ENCODE data around the gene KRTAP5-1. TPM values are rescaled to one million over a fixed set of nuclear protein-coding genes. Genes with fewer than 3 reads are reported as not detected.

The KRTAP5-1 gene
- polyA plus RNA-seq, 5 donors, result not detected

GRCh38 chr11:1572197-1573076, 12.6 kb downstream of the KRTAP5-1 start, which contains the start of gene DUSP8:
Gene DUSP8, minus strand, starts transcription at chr11:1572271. Its CDS starts 6,445 bp downstream, at chr11:1565826.
- DNase-seq, result peak in 1 of 2 donors; percentile 75

DNA sequence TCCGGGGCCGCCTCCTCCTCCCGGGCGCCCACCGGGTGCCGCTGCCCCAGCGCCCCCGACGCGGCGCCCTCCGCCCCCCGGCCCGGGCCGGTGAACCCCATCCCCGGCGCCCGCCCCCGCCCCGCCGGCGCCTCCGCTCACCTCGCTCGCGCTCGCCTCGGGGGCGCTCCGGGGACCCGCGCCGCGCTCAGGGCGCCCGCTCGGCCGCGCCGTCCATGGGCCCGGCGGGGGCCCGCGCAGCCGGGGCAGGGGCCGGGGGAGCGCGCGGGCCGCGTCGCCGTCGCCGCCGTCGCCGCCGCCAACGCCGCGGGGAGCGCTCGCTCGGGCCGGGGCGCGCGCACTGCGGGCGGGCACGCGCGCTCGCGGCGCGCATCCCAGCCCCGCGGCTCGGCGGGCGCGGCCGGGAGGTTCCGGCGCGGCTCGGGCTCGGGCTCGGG, 13.3 kb downstream of the KRTAP5-1 start:
- no peak for DNase-seq

- DNase-seq, result no peak
These were observed 14.0 kb downstream of the KRTAP5-1 start for GRCh38 chr11:1570896-1571759.

- no peak for DNase-seq
These were observed 14.6 kb downstream of the KRTAP5-1 start for GRCh38 chr11:1570531-1570895.

- no peak for DNase-seq
These were observed 15.1 kb downstream of the KRTAP5-1 start for GRCh38 chr11:1570001-1570453.

- no peak for DNase-seq
These were observed 15.8 kb downstream of the KRTAP5-1 start for GRCh38 chr11:1569251-1569780.

- no peak for DNase-seq
These were observed 16.6 kb downstream of the KRTAP5-1 start for GRCh38 chr11:1568441-1568911.

GRCh38 chr11:1567721-1568100, 17.4 kb downstream of the KRTAP5-1 start:
- DNase-seq, result no peak

DNA sequence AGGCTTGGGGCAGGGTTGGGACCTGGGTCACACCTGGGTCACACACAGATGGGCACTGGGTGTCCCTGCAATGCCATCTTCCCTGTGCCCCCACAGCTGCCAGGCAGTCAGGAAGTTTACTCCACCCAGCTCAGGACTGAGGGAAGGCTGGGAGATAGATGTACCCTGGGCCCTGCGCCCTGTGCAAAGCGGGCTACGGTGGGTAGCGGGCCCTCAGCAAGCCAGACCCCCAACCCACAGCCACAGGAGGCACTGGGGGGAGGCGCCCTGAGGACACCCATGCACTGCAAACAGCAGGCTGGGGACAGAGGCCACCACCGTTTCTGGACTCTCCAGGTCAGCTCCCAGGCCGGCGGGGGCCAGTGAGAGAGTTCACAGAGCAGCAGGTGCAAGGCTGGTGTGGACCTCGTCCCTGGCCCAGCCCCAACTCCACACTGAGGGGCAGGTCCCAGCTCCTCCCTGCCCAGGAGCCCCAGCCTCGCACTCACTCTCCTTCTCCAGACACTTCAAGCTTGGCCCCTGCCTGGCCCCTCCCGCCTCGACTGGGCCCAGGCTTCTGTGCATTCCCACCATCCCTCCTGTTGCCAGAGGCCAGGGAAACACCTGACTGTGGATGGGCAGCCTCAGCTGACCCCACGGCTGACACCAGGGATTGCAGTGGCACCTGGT, 17.9 kb downstream of the KRTAP5-1 start:
- no peak for DNase-seq

DNA sequence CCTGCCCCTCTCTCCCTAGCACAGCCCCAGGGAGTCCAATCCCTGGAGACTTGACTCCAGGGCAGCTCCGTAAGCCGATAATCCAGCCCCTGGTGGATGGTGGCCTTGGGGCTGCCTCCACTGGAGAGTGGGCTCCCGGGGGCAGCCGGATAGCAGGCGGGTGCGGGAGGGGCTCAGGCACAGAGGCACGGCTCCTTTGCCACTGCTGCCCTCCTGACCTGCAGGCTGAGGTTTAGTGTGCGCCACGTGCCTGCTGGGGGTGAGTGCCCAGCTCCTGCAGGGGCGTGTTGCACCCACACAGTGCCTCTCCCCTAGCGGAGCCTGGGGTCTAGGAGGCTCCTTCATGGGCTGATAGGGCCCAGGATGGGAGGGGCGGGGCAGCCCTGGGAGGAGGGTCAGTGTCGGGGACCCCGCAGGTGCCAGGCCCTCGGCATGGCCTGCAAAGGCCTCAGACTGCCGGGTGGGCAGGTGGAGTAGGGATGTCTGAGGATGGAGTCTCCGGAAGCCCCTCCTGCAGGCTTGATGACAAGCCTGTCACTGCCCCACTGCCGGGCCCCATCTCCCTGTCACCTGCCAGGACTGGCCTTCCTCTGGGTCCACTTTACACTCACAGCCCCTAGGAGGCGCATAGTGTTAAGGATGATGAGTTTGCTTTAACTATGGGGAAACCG, 18.6 kb downstream of the KRTAP5-1 start:
- no peak for DNase-seq

- no peak for DNase-seq
These were observed 19.2 kb downstream of the KRTAP5-1 start for GRCh38 chr11:1565904-1566247.

DNA sequence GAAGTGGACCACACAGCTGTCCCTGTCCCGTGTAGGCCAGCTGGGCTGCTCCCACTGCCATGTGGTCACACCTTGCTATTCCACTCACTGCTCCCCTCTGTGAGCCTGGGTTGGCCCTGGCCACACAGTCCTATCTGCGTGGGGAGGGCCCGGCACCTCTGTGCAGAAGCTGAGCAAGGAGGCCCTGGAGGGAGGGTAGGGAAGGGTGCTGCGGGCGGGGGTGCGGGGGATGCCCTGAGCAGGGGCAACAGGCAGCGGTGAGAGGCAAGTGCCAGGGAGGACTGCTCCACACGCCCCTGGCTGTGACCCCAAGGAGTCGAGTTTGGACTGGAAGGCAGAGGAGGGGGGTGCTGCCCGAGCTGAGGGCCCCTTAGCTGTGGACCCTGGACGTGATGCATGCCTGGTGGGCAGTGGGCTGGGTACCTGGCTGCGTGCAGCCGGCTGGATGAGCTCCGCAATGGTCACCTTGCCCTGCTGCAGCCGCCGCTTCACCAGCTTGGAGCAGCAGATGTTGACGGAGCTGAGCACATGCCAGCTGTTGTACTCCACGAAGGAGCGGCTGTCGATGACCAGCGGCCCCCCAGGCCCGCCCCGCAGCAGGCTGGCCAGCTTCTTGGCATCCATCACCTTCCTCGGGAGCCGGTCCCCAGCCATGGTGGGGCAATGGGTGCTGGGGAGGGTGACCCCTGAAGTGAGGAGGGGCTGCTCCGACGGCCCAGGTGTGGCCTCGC, 19.7 kb downstream of the KRTAP5-1 start:
- no peak for DNase-seq

- no peak for DNase-seq
These were observed 20.4 kb downstream of the KRTAP5-1 start for GRCh38 chr11:1564535-1565172.

DNA sequence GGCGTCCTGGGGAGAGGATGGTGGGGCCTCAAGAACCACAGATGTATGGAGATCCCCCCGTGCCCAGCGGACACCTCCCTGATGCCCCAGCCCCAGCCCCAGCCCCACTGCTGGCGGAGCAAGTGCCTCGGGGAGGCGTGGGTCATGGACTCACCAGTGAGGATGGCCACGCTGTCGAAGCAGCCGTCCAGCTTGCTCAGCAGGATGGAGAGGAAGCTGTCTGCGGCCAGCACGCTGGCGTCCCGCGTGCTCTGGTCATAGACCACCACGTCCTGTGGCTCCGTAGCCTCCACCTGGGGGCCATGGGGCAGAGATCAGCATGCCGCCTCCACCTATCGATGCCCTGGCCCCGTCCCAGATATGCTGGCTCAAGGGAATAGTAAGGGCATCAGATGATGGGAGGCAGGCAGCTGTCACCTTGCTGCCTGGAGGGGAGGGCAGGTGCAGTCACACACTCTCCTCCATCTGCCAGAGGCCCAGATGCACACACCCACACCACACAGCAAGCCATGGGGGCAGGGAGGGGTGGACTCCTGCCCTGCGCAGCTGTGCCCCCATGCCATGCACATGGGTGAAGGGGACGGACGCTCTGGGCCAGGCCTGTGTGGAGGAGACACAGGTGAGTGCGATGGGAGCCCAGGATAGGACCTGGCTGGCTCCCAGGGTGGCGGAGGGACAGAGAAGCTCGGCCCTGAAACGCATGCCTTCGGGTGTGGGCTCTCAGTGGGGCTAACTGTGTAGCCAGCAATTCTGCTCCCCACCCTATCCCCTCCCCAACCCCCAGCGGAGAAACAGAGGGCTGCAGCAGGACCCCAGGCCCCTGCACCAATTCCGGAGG, 21.2 kb downstream of the KRTAP5-1 start:
- DNase-seq, result no peak

DNA sequence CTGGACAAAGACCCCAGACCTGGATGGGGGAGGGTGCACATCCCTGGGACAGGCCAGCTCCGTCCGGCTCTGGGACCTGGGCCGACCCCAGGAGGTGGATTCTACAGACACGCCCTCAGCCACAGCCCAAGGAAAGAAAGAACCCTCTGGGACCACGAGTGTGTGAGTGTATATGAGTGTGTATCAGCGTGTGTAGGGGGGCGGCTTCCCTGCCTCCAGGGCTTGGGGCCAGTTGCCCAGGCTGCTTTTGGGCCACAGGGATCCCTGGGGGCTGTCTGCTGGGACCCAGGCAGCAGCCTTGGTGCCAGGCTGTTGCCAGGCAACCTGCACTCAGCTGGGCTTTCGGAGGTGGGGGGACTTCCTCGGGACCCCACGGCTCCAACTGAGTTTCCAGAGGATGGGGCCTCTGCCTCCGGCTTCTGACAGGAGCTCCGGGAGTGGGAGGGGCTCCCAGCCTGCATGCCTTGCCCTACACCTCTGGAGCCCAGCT, 21.9 kb downstream of the KRTAP5-1 start:
- DNase-seq, result no peak

DNA sequence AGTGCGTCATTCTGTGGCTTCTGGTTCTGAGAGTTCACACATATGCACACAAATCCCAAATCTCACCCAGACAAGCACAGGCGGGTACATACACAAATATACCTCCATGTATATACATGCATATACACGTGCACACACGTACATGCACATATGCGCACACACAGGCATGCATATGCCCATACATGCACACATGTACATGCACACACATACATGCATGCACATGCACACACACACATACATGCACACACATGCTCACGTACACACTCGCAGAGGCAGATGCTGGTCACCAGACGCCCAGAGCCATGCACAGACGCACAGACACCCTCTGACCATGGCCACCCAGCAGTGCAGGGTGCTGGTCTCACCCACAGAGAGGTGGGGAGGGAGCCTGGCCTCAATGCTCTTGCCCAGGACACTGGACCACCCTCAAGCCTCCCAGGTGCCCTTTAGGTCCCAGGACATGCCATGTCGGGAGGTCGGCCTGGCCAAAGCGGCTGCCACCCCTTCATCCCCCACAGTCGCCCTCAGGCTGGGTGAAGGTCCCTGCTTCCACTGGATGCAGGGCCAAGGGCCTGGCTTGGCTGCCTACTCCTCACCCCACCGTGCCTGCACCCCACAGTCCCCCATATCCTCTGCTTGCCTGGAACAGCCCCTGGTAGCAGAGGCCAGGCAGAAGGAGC, 22.5 kb downstream of the KRTAP5-1 start:
- no peak for DNase-seq

GRCh38 chr11:1561955-1562354, 23.1 kb downstream of the KRTAP5-1 start:
- DNase-seq, result no peak

GRCh38 chr11:1561266-1561665, 23.8 kb downstream of the KRTAP5-1 start:
- no peak for DNase-seq

All from right lung (tissue), 5 donors.